Activated CD8-positive, alpha-beta T cell treated with anti-CD3 and anti-CD28 coated beads for 36 hours (primary cell): ENCODE results near the gene PSRC1. TPM values are rescaled to one million over a fixed set of nuclear protein-coding genes. Genes with fewer than 3 reads are reported as not detected.

Experiments used
- ATAC-seq: fragments of 200-7000 bp; cut with Tn5 transposase; one replicate; pipeline ENCODE4 v1.10.0; 2021; ENCODE audit warnings: mild to moderate bottlenecking, moderate library complexity
- CTCF ChIA-PET: fragments of 350-600 bp; sonication (Branson Sonifier 250); formaldehyde crosslinking; loops from one replicate; lab custom pipeline; 2021; ENCODE audit warnings: antibody characterized with exemption; lab: Charles Lee
- POLR2A ChIA-PET: fragments of 350-600 bp; sonication (Branson Sonifier 250); formaldehyde crosslinking; loops from one replicate; lab custom pipeline; 2021; ENCODE audit warnings: antibody characterized with exemption; lab: Charles Lee
- DNase-seq: peaks from one replicate; pipeline ENCODE4 v3.0.0-alpha.2; 2020
- H3K27ac Mint-ChIP-seq: one replicate; pipeline ENCODE4 v1.8.0; 2021; ENCODE audit warnings: mild to moderate bottlenecking, mixed read lengths
- H3K27me3 Mint-ChIP-seq: one replicate; pipeline ENCODE4 v1.8.0; 2021; ENCODE audit warnings: mixed read lengths
- H3K36me3 Mint-ChIP-seq: one replicate; pipeline ENCODE4 v1.8.0; 2021; ENCODE audit warnings: low read depth, mixed read lengths
- H3K4me1 Mint-ChIP-seq: one replicate; pipeline ENCODE4 v1.8.0; 2021; ENCODE audit warnings: low read depth, mixed read lengths
- H3K4me3 Mint-ChIP-seq: one replicate; pipeline ENCODE4 v1.8.0; 2021; ENCODE audit warnings: mild to moderate bottlenecking, moderate library complexity, mixed read lengths
- H3K9me3 Mint-ChIP-seq: one replicate; pipeline ENCODE4 v1.8.0; 2021; ENCODE audit warnings: mixed read lengths
- CTCF ChIP-seq: fragments of 200-600 bp; IDR thresholded peaks from one replicate; pipeline ENCODE4 v1.8.0; 2022; ENCODE audit warnings: antibody characterized with exemption, mild to moderate bottlenecking
- intact Hi-C: fragments of 100-400 bp; cut with micrococcal nuclease; formaldehyde crosslinking; loops from one replicate; pipeline ENCODE4 v1.10.0; 2022
- total RNA-seq, 2 experiments: library from RNA; stranded (reverse); gene quantifications; one replicate each; pipeline ENCODE4 v1.2.3, GENCODE V29; 2021

Gene PSRC1
- total RNA-seq, 2 experiments from 2014 or later: 12.9 to 14.0 TPM

DNA sequence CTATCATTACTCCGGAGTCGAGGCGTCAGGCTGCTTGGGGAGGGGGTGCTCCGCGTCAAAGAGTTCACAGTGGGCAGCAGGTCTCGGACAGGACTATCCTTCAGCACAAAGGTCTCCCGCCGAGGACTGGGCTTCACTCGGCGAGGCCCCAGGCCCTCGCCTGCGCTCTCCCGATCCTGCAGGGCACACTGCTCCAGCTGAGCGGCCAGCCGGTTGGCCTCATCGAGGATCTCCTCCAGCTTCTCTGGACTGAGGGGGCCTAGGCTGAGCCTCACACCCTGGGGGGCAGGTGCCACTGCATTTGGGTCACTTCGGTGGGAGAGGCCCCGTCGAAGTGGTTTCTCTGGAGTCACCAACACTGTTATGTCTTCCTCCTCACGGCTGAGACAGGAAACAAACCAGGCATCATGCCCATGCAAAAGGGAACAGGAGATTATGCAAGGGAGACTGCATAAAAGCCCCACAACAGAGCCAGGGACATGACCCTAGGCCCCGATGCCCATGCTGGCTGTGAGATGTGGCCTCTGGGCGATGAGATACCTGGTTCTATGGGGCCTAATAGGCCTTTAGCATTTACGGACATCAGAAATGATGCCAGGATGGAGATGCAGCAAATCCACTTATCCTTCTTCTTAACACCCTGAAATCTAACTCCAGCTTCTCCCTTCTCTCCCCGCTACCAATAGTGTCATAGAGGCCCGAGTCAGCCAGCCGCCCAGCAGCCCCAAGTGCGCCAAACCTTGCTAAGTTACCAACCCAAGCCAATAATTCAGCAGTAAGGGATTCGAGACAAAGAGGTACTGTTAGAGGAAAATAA is 1.1 kb downstream of the PSRC1 start:
- peak overlapping the region; percentile 79 for H3K4me3 Mint-ChIP-seq
- peaks cover 15% of the 10 kb centered on the region for H3K4me1 Mint-ChIP-seq
- intact Hi-C loops: no loop called here
- no peaks in the 10 kb centered on the region for H3K27me3 Mint-ChIP-seq
- ATAC-seq (no peak), DNase-seq (no peak)
- ChIA-PET POLR2A (interaction anchor here (1.1 kb wide), 2 partner anchors 116 to 181 kb away, joined by 3 to 5 read pairs; partner anchors contain the start of gene SORT1), CTCF (interaction anchor here (1.0 to 3.3 kb wide), 8 partner anchors 23 to 212 kb away, joined by 3 to 52 read pairs (median 5); partner anchors contain the start of genes CYB561D1 and SORT1)
- H3K9me3 Mint-ChIP-seq: no peaks in the 10 kb centered on the region
- H3K36me3 Mint-ChIP-seq: no peaks in the 10 kb centered on the region
- TF ChIP-seq CTCF: no peak
- H3K27ac Mint-ChIP-seq: no peak overlapping the region

- H3K36me3 Mint-ChIP-seq: no peaks in the 10 kb centered on the region
- intact Hi-C loops: no loop called here
- H3K27ac Mint-ChIP-seq: no peak overlapping the region
These were observed 2.1 kb downstream of the PSRC1 start for GRCh38 chr1:109280862-109281261.

GRCh38 chr1:109279615-109280278 is 3.2 kb downstream of the PSRC1 start:
- TF ChIP-seq CTCF: no peak
- ATAC-seq (no peak), DNase-seq (no peak)
- CTCF ChIA-PET: interaction anchor here (0.9 to 5.0 kb wide), 7 partner anchors 55 to 306 kb away, joined by 3 to 123 read pairs (median 4); partner anchors contain the start of gene SORT1
- Mint-ChIP-seq H3K27ac (no peak overlapping the region), H3K4me3 (no peak overlapping the region), H3K4me1 (peaks cover 15% of the 10 kb centered on the region), H3K36me3 (no peaks in the 10 kb centered on the region), H3K27me3 (no peaks in the 10 kb centered on the region), H3K9me3 (no peaks in the 10 kb centered on the region)
- POLR2A ChIA-PET: interaction anchor here (0.5 to 1.5 kb wide), 3 partner anchors 38 to 144 kb away, joined by 3 read pairs; no protein-coding TSS in a partner anchor
- intact Hi-C loops: loop anchor here (5.0 kb wide), 1 partner anchor 253 kb away; no protein-coding TSS in a partner anchor

More at GRCh38 chr1:109280862-109281261, 2.1 kb downstream of the PSRC1 start:
- ChIA-PET CTCF (interaction anchor here (3.3 kb wide), 1 partner anchor 119 kb away, joined by 52 read pairs; the partner anchor contains the start of gene SORT1), POLR2A (no interaction called here)
- DNase-seq (no peak), ATAC-seq (no peak)
- no peaks in the 10 kb centered on the region for H3K27me3 Mint-ChIP-seq
- no peak overlapping the region for H3K4me3 Mint-ChIP-seq
- peaks cover 15% of the 10 kb centered on the region for H3K4me1 Mint-ChIP-seq
- no peaks in the 10 kb centered on the region for H3K9me3 Mint-ChIP-seq
- TF ChIP-seq CTCF: no peak

- intact Hi-C loops: loop anchor here (2.0 to 5.0 kb wide), 2 partner anchors 121 to 255 kb away; no protein-coding TSS in a partner anchor
These were observed 5.3 kb downstream of the PSRC1 start for GRCh38 chr1:109277434-109278204.

More at GRCh38 chr1:109277434-109278204, 5.3 kb downstream of the PSRC1 start:
- Mint-ChIP-seq H3K36me3 (no peaks in the 10 kb centered on the region), H3K4me3 (no peak overlapping the region), H3K9me3 (no peaks in the 10 kb centered on the region), H3K27ac (no peak overlapping the region), H3K27me3 (no peaks in the 10 kb centered on the region), H3K4me1 (peaks cover 6% of the 10 kb centered on the region)
- ChIA-PET CTCF (interaction anchor here (0.6 to 5.0 kb wide), 29 partner anchors 14 to 440 kb away, joined by 3 to 123 read pairs (median 4); partner anchors contain the start of genes MYBPHL, SARS1 and SORT1), POLR2A (interaction anchor here (0.9 kb wide), 1 partner anchor 121 kb away, joined by 4 read pairs; no protein-coding TSS in a partner anchor)
- peak; percentile 86 for DNase-seq
- peak; percentile 88 for TF ChIP-seq CTCF
- ATAC-seq: peak; percentile 97
